ENCODE measurements around the gene USP24.

- TF ChIP-seq CTCF (conservative IDR thresholded peaks at IDR 0.05; ENCODE audit: low read depth, low read length) = no peak
- no peak for TF ChIP-seq EZH2 (IDR thresholded peaks at IDR 0.05; ENCODE audit: low read length, unreplicated experiment)
These were observed 166.5 kb downstream of the USP24 start for GRCh38 chr1:55048453-55049270.

All from PC-3 (cell line).